Right kidney (tissue), 1 donor: ENCODE data around the gene MPC1.
"Not testable (repeated sequence)": the region's sequence is repeated elsewhere in the genome, so short reads cannot be mapped to it uniquely, and the experiment has no call there.

ENCODE experiments used
- DNase-seq: peaks from one replicate; pipeline ENCODE4 v3.0.0-alpha.2; 2016

The MPC1 gene

GRCh38 chr6:166346449-166346848 is 36.3 kb downstream of the MPC1 start:
- DNase-seq = no peak

- not testable (repeated sequence) for DNase-seq
Measured at GRCh38 chr6:166345672-166346071, 37.1 kb downstream of the MPC1 start.

- DNase-seq = not testable (repeated sequence)
Measured at GRCh38 chr6:166344921-166345320, 37.8 kb downstream of the MPC1 start.

GRCh38 chr6:166344240-166344639 is 38.5 kb downstream of the MPC1 start:
- no peak for DNase-seq

GRCh38 chr6:166343150-166343487 is 39.6 kb downstream of the MPC1 start:
- DNase-seq = no peak

- DNase-seq = peak; percentile 90
Measured at GRCh38 chr6:166342349-166343149, 40.2 kb downstream of the MPC1 start, which contains the start of gene SFT2D1. SFT2D1 (minus strand) TSS chr6:166342545; CDS start chr6:166342481, 64 bp downstream.

GRCh38 chr6:166341977-166342348 is 40.8 kb downstream of the MPC1 start:
- DNase-seq = no peak

- no peak for DNase-seq
Measured at GRCh38 chr6:166341464-166341863, 41.3 kb downstream of the MPC1 start.

- DNase-seq = no peak
Measured at GRCh38 chr6:166338854-166339253, 43.9 kb downstream of the MPC1 start.

- DNase-seq = no peak
Measured at GRCh38 chr6:166336847-166337246, 45.9 kb downstream of the MPC1 start.

GRCh38 chr6:166335378-166336302 is 47.1 kb downstream of the MPC1 start:
- DNase-seq = no peak

GRCh38 chr6:166334878-166335277 is 47.9 kb downstream of the MPC1 start:
- DNase-seq = no peak

- DNase-seq = no peak
Measured at GRCh38 chr6:166333172-166333995, 49.4 kb downstream of the MPC1 start.

- no peak for DNase-seq
Measured at GRCh38 chr6:166331503-166332415, 51.0 kb downstream of the MPC1 start.

- DNase-seq = no peak
Measured at GRCh38 chr6:166330612-166331011, 52.1 kb downstream of the MPC1 start.

GRCh38 chr6:166325383-166326042 is 57.2 kb downstream of the MPC1 start:
- no peak for DNase-seq

GRCh38 chr6:166323395-166323794 is 59.3 kb downstream of the MPC1 start:
- no peak for DNase-seq

GRCh38 chr6:166318649-166319600 is 63.8 kb downstream of the MPC1 start:
- peak; percentile 9 for DNase-seq

- peak; percentile 37 for DNase-seq
Measured at GRCh38 chr6:166318227-166318626, 64.5 kb downstream of the MPC1 start.
